COLO668 (cell line): ENCODE measurements around the gene LINC00305.

Experiments
- DNase-seq: peaks from one replicate; lab custom pipeline; 2025; ENCODE audit not compliant: unreplicated experiment; lab: John Stamatoyannopoulos, UW

Gene LINC00305

GRCh38 chr18:64148988-64149387 lies at the start of gene LINC00305:
TSS of gene LINC00305 (minus strand) at chr18:64149088.
- DNase-seq, result no peak

GRCh38 chr18:64191069-64191468 lies 42.2 kb upstream of the LINC00305 start:
- no peak for DNase-seq

GRCh38 chr18:64185987-64186386 lies 37.1 kb upstream of the LINC00305 start:
- no peak for DNase-seq

GRCh38 chr18:64183665-64184064 lies 34.8 kb upstream of the LINC00305 start:
- no peak for DNase-seq

GRCh38 chr18:64180617-64181016 lies 31.7 kb upstream of the LINC00305 start:
- no peak for DNase-seq

GRCh38 chr18:64180171-64180570 lies 31.3 kb upstream of the LINC00305 start:
- DNase-seq, result no peak

GRCh38 chr18:64179556-64180080 lies 30.7 kb upstream of the LINC00305 start:
- DNase-seq, result no peak

GRCh38 chr18:64178860-64179259 lies 30.0 kb upstream of the LINC00305 start:
- no peak for DNase-seq

- DNase-seq, result no peak
Observed at GRCh38 chr18:64175432-64175831, 26.5 kb upstream of the LINC00305 start.

- no peak for DNase-seq
Observed at GRCh38 chr18:64171576-64171975, 22.7 kb upstream of the LINC00305 start.

GRCh38 chr18:64167408-64167925 lies 18.6 kb upstream of the LINC00305 start:
- no peak for DNase-seq

- DNase-seq, result no peak
Observed at GRCh38 chr18:64165906-64166305, 17.0 kb upstream of the LINC00305 start.

- DNase-seq, result no peak
Observed at GRCh38 chr18:64164883-64165282, 16.0 kb upstream of the LINC00305 start.

GRCh38 chr18:64149916-64150438 lies 1.1 kb upstream of the LINC00305 start:
- DNase-seq, result no peak

GRCh38 chr18:64142904-64143303 lies 6.0 kb downstream of the LINC00305 start:
- DNase-seq, result no peak

GRCh38 chr18:64137914-64138313 lies 11.0 kb downstream of the LINC00305 start:
- no peak for DNase-seq

- DNase-seq, result no peak
Observed at GRCh38 chr18:64134044-64134747, 14.7 kb downstream of the LINC00305 start.

GRCh38 chr18:64132871-64133270 lies 16.0 kb downstream of the LINC00305 start:
- no peak for DNase-seq

GRCh38 chr18:64131314-64131713 lies 17.6 kb downstream of the LINC00305 start:
- no peak for DNase-seq

GRCh38 chr18:64127172-64127571 lies 21.7 kb downstream of the LINC00305 start:
- DNase-seq, result no peak

GRCh38 chr18:64119916-64120315 lies 29.0 kb downstream of the LINC00305 start:
- DNase-seq, result no peak

GRCh38 chr18:64118406-64118805 lies 30.5 kb downstream of the LINC00305 start:
- no peak for DNase-seq
